Measurements from ENCODE around the gene LARGE1. TPM values are rescaled to one million over a fixed set of nuclear protein-coding genes. Genes with fewer than 3 reads are reported as not detected.

LARGE1 gene
- 10.2 and 11.0 TPM in 2 replicates for total RNA-seq (2016; rRNA removed; fragmentation: Illumina TruSeq; extraction: Trizol)
- total RNA-seq (2016; cell fraction: cytosol; rRNA removed; fragmentation: Illumina TruSeq; extraction: Trizol; ENCODE audit: low read depth), result 2.6 and 4.8 TPM in 2 replicates
- 8.7 and 10.4 TPM in 2 replicates for total RNA-seq (2016; cell fraction: insoluble cytoplasmic fraction; rRNA removed; fragmentation: Illumina TruSeq; extraction: Trizol)
- 8.0 and 8.7 TPM in 2 replicates for total RNA-seq (2016; cell fraction: membrane; rRNA removed; fragmentation: Illumina TruSeq; extraction: Trizol)
- 12.6 and 19.7 TPM in 2 replicates for total RNA-seq (2016; cell fraction: nucleus; rRNA removed; fragmentation: Illumina TruSeq; extraction: Trizol)
- 8.4 and 9.7 TPM in 2 replicates for polyA plus RNA-seq (2011; rRNA removed)
- polyA plus RNA-seq (2011; cell fraction: cytosol; rRNA removed), result 7.6 and 7.8 TPM in 2 replicates
- polyA plus RNA-seq (2011; cell fraction: nucleus; rRNA removed), result 10.1 and 10.2 TPM in 2 replicates
- polyA plus RNA-seq (2012), result 6.8 and 7.7 TPM in 2 replicates
- polyA plus RNA-seq (2016; cell fraction: cytosol; fragmentation: Illumina TruSeq; extraction: Trizol; ENCODE audit: low read depth), result 1.0 and 1.3 TPM in 2 replicates
- polyA plus RNA-seq (2016; cell fraction: insoluble cytoplasmic fraction; fragmentation: Illumina TruSeq; extraction: Trizol; ENCODE audit: low read depth), result 7.4 and 8.7 TPM in 2 replicates
- polyA plus RNA-seq (2016; cell fraction: membrane; fragmentation: Illumina TruSeq; extraction: Trizol; ENCODE audit: low read depth), result 4.7 and 5.3 TPM in 2 replicates
- polyA plus RNA-seq (2016; cell fraction: nucleus; fragmentation: Illumina TruSeq; extraction: Trizol; ENCODE audit: insufficient read depth, low read depth), result 9.1 and 9.5 TPM in 2 replicates
- 0.09 and 45.3 TPM in 2 replicates for polyA minus RNA-seq (2011; rRNA and poly(A)+ RNA removed; ENCODE audit: low replicate concordance)
- polyA minus RNA-seq (2011; cell fraction: cytosol; rRNA and poly(A)+ RNA removed), result 10.6 and 17.4 TPM in 2 replicates
- polyA minus RNA-seq (2011; cell fraction: nucleus; rRNA and poly(A)+ RNA removed), result 24.1 and 29.6 TPM in 2 replicates
- percentile 63 among the genes with signal in this experiment for Bru-seq, nascent RNA
- percentile 54 among the genes with signal in this experiment for BruChase-seq, experiment 1, labeled RNA remaining after a 6-hour chase
- percentile 59 among the genes with signal in this experiment for BruChase-seq, experiment 2, labeled RNA remaining after a 2-hour chase
- long read RNA-seq, experiment 1, partial matches to known transcripts, result 2 of 4 reads
- long read RNA-seq, experiment 1, other reads (novel, unspliced or antisense), result 2 of 4 reads
- long read RNA-seq, experiment 2, full-length matches to known transcripts, result 8 of 24 reads
- long read RNA-seq, experiment 2, partial matches to known transcripts, result 2 of 24 reads
- long read RNA-seq, experiment 2, other reads (novel, unspliced or antisense), result 14 of 24 reads

DNA sequence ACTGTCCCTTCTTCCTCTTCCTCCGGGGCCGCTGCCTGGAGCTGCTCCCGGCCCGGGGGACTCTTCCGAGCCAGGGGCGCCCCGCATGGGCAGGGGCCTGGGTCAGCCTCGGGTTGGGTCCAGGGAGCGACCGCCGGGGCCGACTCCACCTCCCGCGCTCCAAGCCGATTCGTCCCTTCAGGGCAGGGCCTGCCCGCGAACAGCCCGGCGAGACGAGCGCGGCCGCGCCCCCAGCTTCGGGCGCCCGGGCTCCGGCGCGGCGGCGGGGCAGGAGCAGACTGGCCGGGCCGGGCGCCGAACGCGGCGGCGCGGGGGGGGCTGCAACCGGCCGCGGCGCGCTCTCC is at the start of gene LARGE1:
TSS of gene LARGE1 (minus strand) at position 280 of the 344 bp plus-strand sequence.
- H3K36me3 ChIP-seq (replicated peaks in 1 of 2; ENCODE audit: control insufficient read depth in 1 of 2, insufficient read depth in 2 of 2, low read length in 2 of 2), result no peaks in the 10 kb centered on the region
- intact Hi-C loops (cut with micrococcal nuclease; ENCODE audit: unreplicated experiment), result no loop called here
- CTCF ChIA-PET (ENCODE audit: low intra/inter-chr PET ratio, low total read pairs), result no interaction called here
- peaks cover 31% of the 10 kb centered on the region for H3K79me2 ChIP-seq (ENCODE audit: insufficient read depth, low read length)
- no TSS peak for BruUV-seq (replicated peaks)
- peaks cover 1 to 19% of the 10 kb centered on the region in 2 experiments; a peak in 3 of 5 replicates for H3K27me3 ChIP-seq (ENCODE audit: control insufficient read depth in 1 of 2, insufficient read depth in 2 of 2, low read length in 2 of 2)
- DNase-seq (ENCODE audit: low spot score), result peak; percentile 13
- in situ Hi-C loops (cut with HindIII; ENCODE audit: extremely low pct_ligation_motif_present, low pct_unique_long_range_greater_than_20kb), result loop anchor here (5.0 to 25.0 kb wide), 2 partner anchors 187 to 408 kb away; no protein-coding TSS in a partner anchor
- H4K20me1 ChIP-seq (ENCODE audit: insufficient read depth, low read length), result no peaks in the 10 kb centered on the region
- 0% methylated on average over 5 of the region's 47 CpGs for WGBS (ENCODE audit: low lambda C conversion rate)
- FAIRE-seq, result no peak
- peak; percentile 42 for ATAC-seq
- no peak within 1 kb of the TSS for H3K27ac ChIP-seq (ENCODE audit: extremely low read length, insufficient read depth, low read length)
- H3K9me3 ChIP-seq (ENCODE audit: low read length), result no peaks in the 10 kb centered on the region
- POLR2A ChIA-PET, result no interaction called here
- peak within 1 kb of the TSS; percentile 96 for H3K4me2 ChIP-seq (ENCODE audit: low read depth, low read length)
- peak within 1 kb of the TSS; percentile 46 for H2AFZ ChIP-seq (ENCODE audit: low read length)
- peak within 1 kb of the TSS; percentile 75 for H3K9ac ChIP-seq (ENCODE audit: insufficient read depth, low read depth, low read length)
- H3K4me3 ChIP-seq (replicated peaks in 1 of 3; ENCODE audit: insufficient read depth in 1 of 3, low read depth in 2 of 3, low read length in 3 of 3), result peak within 1 kb of the TSS; percentile 70 to 82 (median 73)
- peaks cover 56% of the 10 kb centered on the region for H3K4me1 ChIP-seq (ENCODE audit: insufficient read depth, low read length)
- TF ChIP-seq LCORL (IDR thresholded peaks at IDR 0.05), result no peak
- TF ChIP-seq LCORL (CRISPR knock-in tag; IDR thresholded peaks at IDR 0.05), result peak; percentile 15; the same call in 1 of the 2 replicates
- TF ChIP-seq ZNF777 (CRISPR knock-in tag; IDR thresholded peaks at IDR 0.05), result 0 out of 2 replicates have a peak, but pooled peaks have one; percentile 2
- TF ChIP-seq GTF2F1 (IDR thresholded peaks at IDR 0.05; ENCODE audit: low read length), result no peak
- TF ChIP-seq SIN3A (IDR thresholded peaks at IDR 0.05; ENCODE audit: borderline replicate concordance, low read depth, low read length), result 0 out of 2 replicates have a peak, but pooled peaks have one; percentile 1
- no peak for TF ChIP-seq ZNF138 (CRISPR knock-in tag; IDR thresholded peaks at IDR 0.05; ENCODE audit: low read depth)
- no peak for TF ChIP-seq SP140L (CRISPR knock-in tag; IDR thresholded peaks at IDR 0.05; ENCODE audit: borderline replicate concordance)
- TF ChIP-seq HNRNPH1 (optimal IDR thresholded peaks at IDR 0.05; ENCODE audit: low read depth, low read length), result no peak
- TF ChIP-seq ZNF768 (CRISPR knock-in tag; IDR thresholded peaks at IDR 0.05), result peak; percentile 6; the same call in 1 of the 2 replicates
- TF ChIP-seq, protein P1, sequence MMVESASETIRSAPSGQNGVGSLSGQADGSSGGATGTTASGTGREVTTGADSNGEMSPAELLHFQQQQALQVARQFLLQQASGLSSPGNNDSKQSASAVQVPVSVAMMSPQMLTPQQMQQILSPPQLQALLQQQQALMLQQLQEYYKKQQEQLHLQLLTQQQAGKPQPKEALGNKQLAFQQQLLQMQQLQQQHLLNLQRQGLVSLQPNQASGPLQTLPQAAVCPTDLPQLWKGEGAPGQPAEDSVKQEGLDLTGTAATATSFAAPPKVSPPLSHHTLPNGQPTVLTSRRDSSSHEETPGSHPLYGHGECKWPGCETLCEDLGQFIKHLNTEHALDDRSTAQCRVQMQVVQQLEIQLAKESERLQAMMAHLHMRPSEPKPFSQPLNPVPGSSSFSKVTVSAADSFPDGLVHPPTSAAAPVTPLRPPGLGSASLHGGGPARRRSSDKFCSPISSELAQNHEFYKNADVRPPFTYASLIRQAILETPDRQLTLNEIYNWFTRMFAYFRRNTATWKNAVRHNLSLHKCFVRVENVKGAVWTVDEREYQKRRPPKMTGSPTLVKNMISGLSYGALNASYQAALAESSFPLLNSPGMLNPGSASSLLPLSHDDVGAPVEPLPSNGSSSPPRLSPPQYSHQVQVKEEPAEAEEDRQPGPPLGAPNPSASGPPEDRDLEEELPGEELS (CRISPR knock-in tag; IDR thresholded peaks at IDR 0.05), result no peak
- TF ChIP-seq, protein P2, sequence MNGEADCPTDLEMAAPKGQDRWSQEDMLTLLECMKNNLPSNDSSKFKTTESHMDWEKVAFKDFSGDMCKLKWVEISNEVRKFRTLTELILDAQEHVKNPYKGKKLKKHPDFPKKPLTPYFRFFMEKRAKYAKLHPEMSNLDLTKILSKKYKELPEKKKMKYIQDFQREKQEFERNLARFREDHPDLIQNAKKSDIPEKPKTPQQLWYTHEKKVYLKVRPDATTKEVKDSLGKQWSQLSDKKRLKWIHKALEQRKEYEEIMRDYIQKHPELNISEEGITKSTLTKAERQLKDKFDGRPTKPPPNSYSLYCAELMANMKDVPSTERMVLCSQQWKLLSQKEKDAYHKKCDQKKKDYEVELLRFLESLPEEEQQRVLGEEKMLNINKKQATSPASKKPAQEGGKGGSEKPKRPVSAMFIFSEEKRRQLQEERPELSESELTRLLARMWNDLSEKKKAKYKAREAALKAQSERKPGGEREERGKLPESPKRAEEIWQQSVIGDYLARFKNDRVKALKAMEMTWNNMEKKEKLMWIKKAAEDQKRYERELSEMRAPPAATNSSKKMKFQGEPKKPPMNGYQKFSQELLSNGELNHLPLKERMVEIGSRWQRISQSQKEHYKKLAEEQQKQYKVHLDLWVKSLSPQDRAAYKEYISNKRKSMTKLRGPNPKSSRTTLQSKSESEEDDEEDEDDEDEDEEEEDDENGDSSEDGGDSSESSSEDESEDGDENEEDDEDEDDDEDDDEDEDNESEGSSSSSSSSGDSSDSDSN (CRISPR knock-in tag; IDR thresholded peaks at IDR 0.05), result peak; percentile 35
- TF ChIP-seq ZNF790 (CRISPR knock-in tag; IDR thresholded peaks at IDR 0.05; ENCODE audit: borderline replicate concordance), result 0 out of 2 replicates have a peak, but pooled peaks have one; percentile 41
- TF ChIP-seq ZFX (CRISPR knock-in tag; IDR thresholded peaks at IDR 0.05; ENCODE audit: low read depth), result 0 out of 2 replicates have a peak, but pooled peaks have one; percentile 33
- TF ChIP-seq PHF8 (CRISPR knock-in tag; IDR thresholded peaks at IDR 0.05), result peak; percentile 37; the same call in 1 of the 2 replicates
